HT1080 (cell line): Measurements from ENCODE around the gene IL5. TPM values are rescaled to one million over a fixed set of nuclear protein-coding genes. Genes with fewer than 3 reads are reported as not detected.
"Not testable (repeated sequence)": the region's sequence is repeated elsewhere in the genome, so short reads cannot be mapped to it uniquely, and the experiment has no call there.

ENCODE experiments used
- DNase-seq: peaks from one replicate; pipeline ENCODE4 v3.0.0-alpha.2; 2015; ENCODE audit warnings: low read depth
- polyA plus RNA-seq, 2 experiments: library from polyadenylated mRNA; depleted of rRNA; stranded (reverse); fragments of >200 nt; gene quantifications; 2 replicates each; pipeline ENCODE4 v1.2.3, GENCODE V29; 2015
- total RNA-seq: library from RNA; depleted of rRNA; stranded (reverse); fragments of >200 nt; shearing (Covaris generic); gene quantifications from 2 replicates; pipeline ENCODE4 v1.2.3, GENCODE V29; 2014; rRNA removed

The IL5 gene
- not detected in 2 replicates for total RNA-seq
- polyA plus RNA-seq (2015; cell fraction: cytosol; rRNA removed) = not detected in 2 replicates
- polyA plus RNA-seq (2015; cell fraction: nucleus; rRNA removed) = not detected in 2 replicates

- no peak for DNase-seq
Observed at GRCh38 chr5:132543472-132544201, at the start of gene IL5. IL5 (minus strand) TSS chr5:132543522; CDS start chr5:132543478, 44 bp downstream.

GRCh38 chr5:132592521-132592920, 49.2 kb upstream of the IL5 start:
- no peak for DNase-seq

- DNase-seq = peak; percentile 6
Observed at GRCh38 chr5:132591145-132591544, 47.8 kb upstream of the IL5 start.

- DNase-seq = no peak
Observed at GRCh38 chr5:132589467-132589866, 46.1 kb upstream of the IL5 start.

- DNase-seq = no peak
Observed at GRCh38 chr5:132586063-132586462, 42.7 kb upstream of the IL5 start.

- DNase-seq = not testable (repeated sequence)
Observed at GRCh38 chr5:132584560-132584959, 41.2 kb upstream of the IL5 start.

GRCh38 chr5:132576123-132576522, 32.8 kb upstream of the IL5 start:
- DNase-seq = no peak

GRCh38 chr5:132566657-132567056, 23.3 kb upstream of the IL5 start:
- no peak for DNase-seq

- DNase-seq = not testable (repeated sequence)
Observed at GRCh38 chr5:132564555-132564954, 21.2 kb upstream of the IL5 start.

- DNase-seq = no peak
Observed at GRCh38 chr5:132561601-132562000, 18.3 kb upstream of the IL5 start.

GRCh38 chr5:132559383-132560060, 16.2 kb upstream of the IL5 start:
- DNase-seq = no peak

- peak; percentile 6 for DNase-seq
Observed at GRCh38 chr5:132557478-132558172, 14.3 kb upstream of the IL5 start.

- DNase-seq = peak; percentile 70
Observed at GRCh38 chr5:132556763-132557477, 13.6 kb upstream of the IL5 start, which contains the start of gene RAD50. RAD50 (plus strand) TSS chr5:132556977; CDS start chr5:132557325, 348 bp downstream.

- no peak for DNase-seq
Observed at GRCh38 chr5:132556153-132556762, 12.9 kb upstream of the IL5 start.

GRCh38 chr5:132549576-132549975, 6.3 kb upstream of the IL5 start:
- no peak for DNase-seq

- DNase-seq = not testable (repeated sequence)
Observed at GRCh38 chr5:132548834-132549233, 5.5 kb upstream of the IL5 start.

GRCh38 chr5:132547269-132547668, 3.9 kb upstream of the IL5 start:
- no peak for DNase-seq

GRCh38 chr5:132546108-132546507, 2.8 kb upstream of the IL5 start:
- no peak for DNase-seq

- no peak for DNase-seq
Observed at GRCh38 chr5:132540764-132541163, 2.6 kb downstream of the IL5 start.

GRCh38 chr5:132540149-132540548, 3.2 kb downstream of the IL5 start:
- no peak for DNase-seq

GRCh38 chr5:132539716-132540115, 3.6 kb downstream of the IL5 start:
- DNase-seq = no peak
